ENCODE results near the gene TSPAN3. TPM values are rescaled to one million over a fixed set of nuclear protein-coding genes. Genes with fewer than 3 reads are reported as not detected.
A peak's percentile ranks its signal among the peaks of the same experiment; 100 is the strongest.

The TSPAN3 gene
- total and polyA plus RNA-seq, 10 of the 15 experiments (the other 5 are each of a cell fraction or from before 2014, with no cell fraction given): 18.9 to 114 (median 57.2) TPM

DNA sequence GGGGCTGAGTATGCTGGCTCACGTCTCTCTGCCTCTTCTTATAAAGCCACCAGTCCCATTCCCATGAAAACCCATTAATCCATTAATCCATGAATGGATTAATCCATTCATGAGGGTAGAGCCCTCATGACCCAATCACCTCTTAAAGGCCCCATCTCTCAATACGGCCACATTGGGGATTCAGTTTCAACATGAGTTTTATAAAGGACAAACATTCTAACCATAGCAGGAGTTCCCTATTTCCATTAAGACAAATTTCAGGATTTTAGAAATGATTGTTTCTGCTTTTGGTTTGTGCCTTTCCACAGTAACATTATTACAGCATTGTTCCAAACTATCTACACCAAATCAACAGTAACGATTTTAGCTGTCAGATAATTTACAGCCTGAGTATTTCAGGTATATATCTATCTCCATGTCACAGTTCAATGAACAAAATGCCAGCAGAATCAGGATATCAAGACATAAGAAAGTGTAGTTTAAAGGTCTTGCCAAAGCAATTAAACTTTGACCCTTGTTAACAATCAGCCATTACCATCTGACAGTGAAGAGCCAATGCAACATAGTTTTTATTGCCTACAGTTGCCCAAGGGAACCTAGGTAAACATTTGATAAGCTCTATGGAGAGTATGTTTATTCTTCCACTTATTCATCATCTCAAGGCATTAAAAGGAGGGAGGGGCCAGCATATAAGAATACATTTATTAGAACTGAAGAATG lies 3.8 kb downstream of the TSPAN3 start:
- H4K20me1 ChIP-seq (ENCODE audit: control insufficient read depth, insufficient read depth): no peaks in the 10 kb centered on the region
- peaks cover 46% of the 10 kb centered on the region for H3K79me2 ChIP-seq (ENCODE audit: control insufficient read depth, insufficient read depth, low read length)
- no peaks in the 10 kb centered on the region for H3K9me3 ChIP-seq (replicated peaks; ENCODE audit: control insufficient read depth, insufficient read depth, low read length)
- ChIA-PET POLR2A (interaction anchor here (1.4 kb wide), 1 partner anchor 9 kb away, joined by 4 read pairs; no protein-coding TSS in a partner anchor), CTCF (interaction anchor here (0.9 to 2.5 kb wide), 6 partner anchors 8 to 93 kb away, joined by 3 to 9 read pairs (median 3); no protein-coding TSS in a partner anchor), RAD21 (ENCODE audit: unreplicated experiment) (interaction anchor here (1.1 to 2.9 kb wide), 4 partner anchors 94 to 476 kb away, joined by 3 to 5 read pairs (median 4); no protein-coding TSS in a partner anchor), SMC1A (ENCODE audit: uncharacterized antibody, unreplicated experiment) (interaction anchor here (1.2 to 1.9 kb wide), 8 partner anchors 9 to 121 kb away, joined by 3 to 7 read pairs (median 4); no protein-coding TSS in a partner anchor)
- no peaks in the 10 kb centered on the region for H3K27me3 ChIP-seq (replicated peaks in 1 of 2; ENCODE audit: control insufficient read depth in 2 of 2, insufficient read depth in 2 of 2, low read length in 1 of 2)
- no peak overlapping the region for H3K4me3 ChIP-seq
- DNase-seq (ENCODE audit: low read depth, low spot score) (no peak), FAIRE-seq (no peak), ATAC-seq (no peak)
- intact Hi-C loops (cut with micrococcal nuclease; ENCODE audit: unreplicated experiment) (no loop called here), in situ Hi-C loops (cut with MboI) (no loop called here)
- peaks cover 28% of the 10 kb centered on the region for H3K4me1 ChIP-seq (ENCODE audit: control insufficient read depth, insufficient read depth, low read length)
- H3K36me3 ChIP-seq (ENCODE audit: control insufficient read depth in 2 of 2, insufficient read depth in 2 of 2, low read length in 1 of 2): no peaks in the 10 kb centered on the region
- H3K9ac ChIP-seq (ENCODE audit: control insufficient read depth, insufficient read depth, low read length): no peak overlapping the region
- H3K4me2 ChIP-seq (ENCODE audit: control insufficient read depth, insufficient read depth): peak overlapping the region; percentile 92
- WGBS (ENCODE audit: insufficient coverage, insufficient replicate concordance, low lambda C conversion rate, missing lambda C conversion rate): 50% methylated on average over 3 of the region's 3 CpGs
- TF ChIP-seq ASH2L (IDR thresholded peaks at IDR 0.05; ENCODE audit: borderline replicate concordance, low read depth): no peak
- TF ChIP-seq NR2C1 (IDR thresholded peaks at IDR 0.05): 0 out of 2 replicates have a peak, but pooled peaks have one; percentile 10
- no peak for TF ChIP-seq SUZ12 (IDR thresholded peaks at IDR 0.05; ENCODE audit: unreplicated experiment)
- peak; percentile 27; the same call in 1 of the 2 replicates for TF ChIP-seq NR2F1 (conservative IDR thresholded peaks at IDR 0.05)
- peak overlapping the region; percentile 1 for H3K27ac ChIP-seq (ENCODE audit: control insufficient read depth, insufficient read depth)
- no peak overlapping the region for H2AFZ ChIP-seq (ENCODE audit: control insufficient read depth, low read depth, low read length)
- BruUV-seq (replicated peaks): no TSS peak

DNA sequence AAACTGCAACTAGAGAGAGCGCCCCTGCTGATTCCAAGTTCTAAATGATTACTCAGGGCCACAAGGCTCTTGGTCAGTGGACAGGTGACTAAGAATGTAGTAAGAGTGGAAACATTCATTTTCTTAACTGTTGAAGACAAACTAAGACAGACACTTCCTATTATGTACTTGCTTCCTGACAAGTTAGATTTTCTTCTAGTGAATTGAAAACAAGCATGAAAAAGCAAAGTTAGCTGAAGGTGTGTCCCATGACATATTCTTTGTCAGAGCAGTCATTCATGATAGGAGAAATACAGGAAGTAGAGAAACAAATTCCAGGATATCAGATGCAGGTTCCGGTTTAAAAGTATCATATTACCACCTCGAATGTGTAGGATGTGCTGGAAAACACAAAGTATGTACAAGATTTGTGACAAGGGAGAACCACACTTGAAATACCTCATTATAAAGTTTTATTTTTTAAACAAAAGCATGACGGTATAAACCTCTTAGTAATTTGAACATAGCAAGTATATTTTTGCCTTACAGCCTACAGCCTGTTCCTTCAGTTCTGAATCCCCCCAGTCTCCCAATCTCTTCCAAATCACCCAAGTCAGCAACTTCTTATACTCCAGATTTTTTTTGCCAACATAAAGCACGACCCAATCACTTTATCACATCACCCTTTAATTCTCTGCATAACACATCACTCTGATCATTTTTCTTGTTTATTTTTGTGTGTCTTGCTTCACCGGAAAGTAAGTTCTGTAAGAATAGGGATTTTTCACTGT lies 6.2 kb downstream of the TSPAN3 start:
- no peaks in the 10 kb centered on the region for H3K27me3 ChIP-seq (replicated peaks in 1 of 2; ENCODE audit: control insufficient read depth in 2 of 2, insufficient read depth in 2 of 2, low read length in 1 of 2)
- peaks cover 30% of the 10 kb centered on the region for H3K4me1 ChIP-seq (ENCODE audit: control insufficient read depth, insufficient read depth, low read length)
- in situ Hi-C loops (cut with MboI) (no loop called here), intact Hi-C loops (cut with micrococcal nuclease; ENCODE audit: unreplicated experiment) (no loop called here)
- H3K36me3 ChIP-seq (ENCODE audit: control insufficient read depth in 2 of 2, insufficient read depth in 2 of 2, low read length in 1 of 2): no peaks in the 10 kb centered on the region
- H2AFZ ChIP-seq (ENCODE audit: control insufficient read depth, low read depth, low read length): no peak overlapping the region
- peak overlapping the region; percentile 35; the same call in 1 of the 2 replicates for H3K4me2 ChIP-seq (ENCODE audit: control insufficient read depth, insufficient read depth)
- DNase-seq (ENCODE audit: low read depth, low spot score) (no peak), ATAC-seq (no peak), FAIRE-seq (no peak)
- no peak overlapping the region for H3K4me3 ChIP-seq
- H3K79me2 ChIP-seq (ENCODE audit: control insufficient read depth, insufficient read depth, low read length): peaks cover 41% of the 10 kb centered on the region
- ChIA-PET CTCF (interaction anchor here (0.6 to 2.5 kb wide), 3 partner anchors 10 to 351 kb away, joined by 3 to 9 read pairs (median 5); no protein-coding TSS in a partner anchor), POLR2A (no interaction called here), SMC1A (ENCODE audit: uncharacterized antibody, unreplicated experiment) (interaction anchor here (0.9 to 1.8 kb wide), 3 partner anchors 17 to 43 kb away, joined by 3 to 5 read pairs (median 4); no protein-coding TSS in a partner anchor), RAD21 (ENCODE audit: unreplicated experiment) (no interaction called here)
- no peak overlapping the region for H3K27ac ChIP-seq (ENCODE audit: control insufficient read depth, insufficient read depth)
- no peak overlapping the region for H3K9ac ChIP-seq (ENCODE audit: control insufficient read depth, insufficient read depth, low read length)
- no peaks in the 10 kb centered on the region for H4K20me1 ChIP-seq (ENCODE audit: control insufficient read depth, insufficient read depth)
- WGBS (ENCODE audit: insufficient coverage, insufficient replicate concordance, low lambda C conversion rate, missing lambda C conversion rate): 98% methylated on average over 6 of the region's 6 CpGs
- no peaks in the 10 kb centered on the region for H3K9me3 ChIP-seq (replicated peaks; ENCODE audit: control insufficient read depth, insufficient read depth, low read length)
- BruUV-seq (replicated peaks): no TSS peak
- TF ChIP-seq, protein P1, sequence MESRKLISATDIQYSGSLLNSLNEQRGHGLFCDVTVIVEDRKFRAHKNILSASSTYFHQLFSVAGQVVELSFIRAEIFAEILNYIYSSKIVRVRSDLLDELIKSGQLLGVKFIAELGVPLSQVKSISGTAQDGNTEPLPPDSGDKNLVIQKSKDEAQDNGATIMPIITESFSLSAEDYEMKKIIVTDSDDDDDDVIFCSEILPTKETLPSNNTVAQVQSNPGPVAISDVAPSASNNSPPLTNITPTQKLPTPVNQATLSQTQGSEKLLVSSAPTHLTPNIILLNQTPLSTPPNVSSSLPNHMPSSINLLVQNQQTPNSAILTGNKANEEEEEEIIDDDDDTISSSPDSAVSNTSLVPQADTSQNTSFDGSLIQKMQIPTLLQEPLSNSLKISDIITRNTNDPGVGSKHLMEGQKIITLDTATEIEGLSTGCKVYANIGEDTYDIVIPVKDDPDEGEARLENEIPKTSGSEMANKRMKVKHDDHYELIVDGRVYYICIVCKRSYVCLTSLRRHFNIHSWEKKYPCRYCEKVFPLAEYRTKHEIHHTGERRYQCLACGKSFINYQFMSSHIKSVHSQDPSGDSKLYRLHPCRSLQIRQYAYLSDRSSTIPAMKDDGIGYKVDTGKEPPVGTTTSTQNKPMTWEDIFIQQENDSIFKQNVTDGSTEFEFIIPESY (IDR thresholded peaks at IDR 0.05): no peak
- TF ChIP-seq, protein P2, sequence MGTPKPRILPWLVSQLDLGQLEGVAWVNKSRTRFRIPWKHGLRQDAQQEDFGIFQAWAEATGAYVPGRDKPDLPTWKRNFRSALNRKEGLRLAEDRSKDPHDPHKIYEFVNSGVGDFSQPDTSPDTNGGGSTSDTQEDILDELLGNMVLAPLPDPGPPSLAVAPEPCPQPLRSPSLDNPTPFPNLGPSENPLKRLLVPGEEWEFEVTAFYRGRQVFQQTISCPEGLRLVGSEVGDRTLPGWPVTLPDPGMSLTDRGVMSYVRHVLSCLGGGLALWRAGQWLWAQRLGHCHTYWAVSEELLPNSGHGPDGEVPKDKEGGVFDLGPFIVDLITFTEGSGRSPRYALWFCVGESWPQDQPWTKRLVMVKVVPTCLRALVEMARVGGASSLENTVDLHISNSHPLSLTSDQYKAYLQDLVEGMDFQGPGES (IDR thresholded peaks at IDR 0.05): no peak
- no peak for TF ChIP-seq ZNF24 (IDR thresholded peaks at IDR 0.05)
- TF ChIP-seq ZNF622 (IDR thresholded peaks at IDR 0.05): no peak
- TF ChIP-seq BRCA1 (IDR thresholded peaks at IDR 0.05; ENCODE audit: low read depth, low read length): no peak
- no peak for TF ChIP-seq KDM1A (IDR thresholded peaks at IDR 0.05; ENCODE audit: borderline replicate concordance)
- no peak for TF ChIP-seq ETV6 (conservative IDR thresholded peaks at IDR 0.05 in 1 of 2, IDR thresholded peaks at IDR 0.05 in 1 of 2; ENCODE audit: borderline replicate concordance in 1 of 2, low read depth in 1 of 2)
- no peak for TF ChIP-seq DPF2 (IDR thresholded peaks at IDR 0.05)
- no peak for TF ChIP-seq RUNX3 (IDR thresholded peaks at IDR 0.05; ENCODE audit: low read length)
